Measurements from ENCODE around the gene ITPKA. TPM values are rescaled to one million over a fixed set of nuclear protein-coding genes. Genes with fewer than 3 reads are reported as not detected.

ITPKA gene
- total and polyA plus RNA-seq, 2 of the 13 experiments (the other 11 are each of a cell fraction or from before 2014, with no cell fraction given): 13.2 to 41.3 TPM

- ChIA-PET CTCF (ENCODE audit: low intra/inter-chr PET ratio, low total read pairs) (no interaction called here), POLR2A (interaction anchor here (4.6 kb wide), 1 partner anchor 19 kb away, joined by 15 read pairs; the partner anchor contains the start of gene ITPKA)
- in situ Hi-C loops (cut with HindIII; ENCODE audit: extremely low pct_ligation_motif_present, low pct_unique_long_range_greater_than_20kb): no loop called here
- Histone ChIP-seq H4K20me1 (ENCODE audit: insufficient read depth, low read length) (no peaks in the 10 kb centered on the region), H2AFZ (ENCODE audit: low read length) (no peak overlapping the region), H3K9me3 (ENCODE audit: low read length) (no peaks in the 10 kb centered on the region), H3K79me2 (ENCODE audit: insufficient read depth, low read length) (no peaks in the 10 kb centered on the region), H3K4me3 (replicated peaks in 1 of 3; ENCODE audit: insufficient read depth in 1 of 3, low read depth in 2 of 3, low read length in 3 of 3) (no peak overlapping the region), H3K4me2 (ENCODE audit: low read depth, low read length) (no peak overlapping the region), H3K27ac (ENCODE audit: extremely low read length, insufficient read depth, low read length) (no peak overlapping the region), H3K27me3 (ENCODE audit: control insufficient read depth in 1 of 2, insufficient read depth in 2 of 2, low read length in 2 of 2) (no peaks in the 10 kb centered on the region), H3K9ac (ENCODE audit: insufficient read depth, low read depth, low read length) (no peak overlapping the region), H3K36me3 (replicated peaks in 1 of 2; ENCODE audit: control insufficient read depth in 1 of 2, insufficient read depth in 2 of 2, low read length in 2 of 2) (peaks cover 28 to 63% of the 10 kb centered on the region in 2 experiments), H3K4me1 (ENCODE audit: insufficient read depth, low read length) (peaks cover 7% of the 10 kb centered on the region; the same call in 1 of the 2 replicates)
- intact Hi-C loops (cut with micrococcal nuclease; ENCODE audit: unreplicated experiment): no loop called here
- no TSS peak for BruUV-seq (replicated peaks)
- TF ChIP-seq CBX1 (IDR thresholded peaks at IDR 0.05; ENCODE audit: low read depth): no peak
- no peak for TF ChIP-seq ASH2L (IDR thresholded peaks at IDR 0.05; ENCODE audit: insufficient read length, low read depth, low read length)
- TF ChIP-seq ZNF83 (CRISPR knock-in tag; IDR thresholded peaks at IDR 0.05; ENCODE audit: borderline replicate concordance): no peak
- no peak for TF ChIP-seq ZUFSP (CRISPR knock-in tag; IDR thresholded peaks at IDR 0.05; ENCODE audit: borderline replicate concordance)
- TF ChIP-seq MAFG (CRISPR knock-in tag; IDR thresholded peaks at IDR 0.05): no peak
- no peak for TF ChIP-seq ARID2 (CRISPR knock-in tag; IDR thresholded peaks at IDR 0.05; ENCODE audit: borderline replicate concordance)
- no peak for TF ChIP-seq ZNF556 (CRISPR knock-in tag; IDR thresholded peaks at IDR 0.05; ENCODE audit: borderline replicate concordance)
- no peak for TF ChIP-seq ZNF230 (CRISPR knock-in tag; IDR thresholded peaks at IDR 0.05)
- TF ChIP-seq, protein P1, sequence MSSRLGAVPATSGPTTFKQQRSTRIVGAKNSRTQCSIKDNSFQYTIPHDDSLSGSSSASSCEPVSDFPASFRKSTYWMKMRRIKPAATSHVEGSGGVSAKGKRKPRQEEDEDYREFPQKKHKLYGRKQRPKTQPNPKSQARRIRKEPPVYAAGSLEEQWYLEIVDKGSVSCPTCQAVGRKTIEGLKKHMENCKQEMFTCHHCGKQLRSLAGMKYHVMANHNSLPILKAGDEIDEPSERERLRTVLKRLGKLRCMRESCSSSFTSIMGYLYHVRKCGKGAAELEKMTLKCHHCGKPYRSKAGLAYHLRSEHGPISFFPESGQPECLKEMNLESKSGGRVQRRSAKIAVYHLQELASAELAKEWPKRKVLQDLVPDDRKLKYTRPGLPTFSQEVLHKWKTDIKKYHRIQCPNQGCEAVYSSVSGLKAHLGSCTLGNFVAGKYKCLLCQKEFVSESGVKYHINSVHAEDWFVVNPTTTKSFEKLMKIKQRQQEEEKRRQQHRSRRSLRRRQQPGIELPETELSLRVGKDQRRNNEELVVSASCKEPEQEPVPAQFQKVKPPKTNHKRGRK (CRISPR knock-in tag; IDR thresholded peaks at IDR 0.05): no peak
- TF ChIP-seq NCOA1 (CRISPR knock-in tag; IDR thresholded peaks at IDR 0.05): no peak
- TF ChIP-seq ZNF614 (CRISPR knock-in tag; IDR thresholded peaks at IDR 0.05; ENCODE audit: borderline replicate concordance): no peak
- TF ChIP-seq ZNF292 (CRISPR knock-in tag; IDR thresholded peaks at IDR 0.05; ENCODE audit: borderline replicate concordance, low read depth): no peak
- TF ChIP-seq ZNF567 (CRISPR knock-in tag; IDR thresholded peaks at IDR 0.05; ENCODE audit: borderline replicate concordance): no peak
- TF ChIP-seq ZNF460 (CRISPR knock-in tag; IDR thresholded peaks at IDR 0.05; ENCODE audit: borderline replicate concordance): no peak
- TF ChIP-seq KAT7 (CRISPR knock-in tag; IDR thresholded peaks at IDR 0.05; ENCODE audit: borderline replicate concordance): no peak
- no peak for TF ChIP-seq DZIP1 (CRISPR knock-in tag; IDR thresholded peaks at IDR 0.05)
- WGBS (ENCODE audit: low lambda C conversion rate): 98% methylated on average over 8 of the region's 8 CpGs
- FAIRE-seq (no peak), ATAC-seq (no peak), DNase-seq (ENCODE audit: low spot score) (no peak)
Observed at GRCh38 chr15:41474436-41474835, 19.2 kb upstream of the ITPKA start.
